Activated CD8-positive, alpha-beta memory T cell treated with anti-CD3 and anti-CD28 coated beads, Interleukin-2, amount 10 ng/mL, durations not matched to agents 7 days and 5 days (primary cell): ENCODE data around the gene PCDHGC5. TPM values are rescaled to one million over a fixed set of nuclear protein-coding genes. Genes with fewer than 3 reads are reported as not detected.

Experiments used
- ATAC-seq: fragments of 150-1000 bp; cut with Tn5 transposase; one replicate; pipeline ENCODE4 v1.10.0; 2021; ENCODE audit warnings: moderate library complexity
- CTCF ChIA-PET: fragments of 350-600 bp; sonication (Branson Sonifier 250); formaldehyde crosslinking; loops from one replicate; lab custom pipeline; 2021; ENCODE audit warnings: antibody characterized with exemption; lab: Charles Lee
- DNase-seq: peaks from one replicate; pipeline ENCODE4 v3.0.0-alpha.2; 2020
- H3K27ac Mint-ChIP-seq: one replicate; pipeline ENCODE4 v1.8.0; 2021; ENCODE audit warnings: mild to moderate bottlenecking, mixed read lengths
- H3K27me3 Mint-ChIP-seq: one replicate; pipeline ENCODE4 v1.8.0; 2021; ENCODE audit warnings: mixed read lengths
- H3K36me3 Mint-ChIP-seq: one replicate; pipeline ENCODE4 v1.8.0; 2021; ENCODE audit warnings: mild to moderate bottlenecking, mixed read lengths
- H3K4me1 Mint-ChIP-seq: one replicate; pipeline ENCODE4 v1.8.0; 2021; ENCODE audit warnings: mixed read lengths
- H3K4me3 Mint-ChIP-seq: one replicate; pipeline ENCODE4 v1.8.0; 2021; ENCODE audit warnings: mild to moderate bottlenecking, moderate library complexity, mixed read lengths
- H3K9me3 Mint-ChIP-seq: one replicate; pipeline ENCODE4 v1.8.0; 2022; ENCODE audit warnings: low read depth, mixed read lengths
- total RNA-seq, 2 experiments: library from RNA; stranded (reverse); gene quantifications; one replicate each; pipeline ENCODE4 v1.2.3, GENCODE V29; 2021

PCDHGC5 gene
- total RNA-seq, 2 experiments from 2014 or later = not detected

DNA sequence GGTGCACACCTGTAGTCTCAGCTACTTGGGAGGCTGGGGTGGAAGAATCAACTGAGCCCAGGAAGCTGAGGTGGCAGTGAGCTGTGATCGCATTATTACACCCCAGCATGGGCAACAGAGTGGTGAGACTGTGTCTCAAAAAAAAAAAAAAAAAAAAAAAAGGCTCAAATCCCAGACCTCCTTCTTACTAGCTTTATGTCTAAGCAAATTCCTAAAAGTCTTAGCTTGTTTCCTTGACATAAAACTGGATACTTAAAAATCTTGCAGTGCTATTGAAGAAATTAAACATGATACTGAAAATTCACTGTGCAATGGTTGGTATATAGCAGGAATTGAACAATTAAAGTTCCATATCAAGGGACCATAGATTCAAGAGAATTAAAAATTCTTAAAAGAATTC is 45.0 kb downstream of the PCDHGC5 start:
- ATAC-seq (no peak), DNase-seq (no peak)
- no peak overlapping the region for H3K27ac Mint-ChIP-seq
- CTCF ChIA-PET = interaction anchor here (1.1 to 3.5 kb wide), 7 partner anchors 10 to 121 kb away, joined by 3 to 21 read pairs (median 4); partner anchors contain the start of genes PCDHGA10 and PCDHGB7
- H3K27me3 Mint-ChIP-seq = no peaks in the 10 kb centered on the region
- no peaks in the 10 kb centered on the region for H3K4me1 Mint-ChIP-seq
- no peaks in the 10 kb centered on the region for H3K9me3 Mint-ChIP-seq
- H3K4me3 Mint-ChIP-seq = no peak overlapping the region
- H3K36me3 Mint-ChIP-seq = peaks cover 38% of the 10 kb centered on the region

DNA sequence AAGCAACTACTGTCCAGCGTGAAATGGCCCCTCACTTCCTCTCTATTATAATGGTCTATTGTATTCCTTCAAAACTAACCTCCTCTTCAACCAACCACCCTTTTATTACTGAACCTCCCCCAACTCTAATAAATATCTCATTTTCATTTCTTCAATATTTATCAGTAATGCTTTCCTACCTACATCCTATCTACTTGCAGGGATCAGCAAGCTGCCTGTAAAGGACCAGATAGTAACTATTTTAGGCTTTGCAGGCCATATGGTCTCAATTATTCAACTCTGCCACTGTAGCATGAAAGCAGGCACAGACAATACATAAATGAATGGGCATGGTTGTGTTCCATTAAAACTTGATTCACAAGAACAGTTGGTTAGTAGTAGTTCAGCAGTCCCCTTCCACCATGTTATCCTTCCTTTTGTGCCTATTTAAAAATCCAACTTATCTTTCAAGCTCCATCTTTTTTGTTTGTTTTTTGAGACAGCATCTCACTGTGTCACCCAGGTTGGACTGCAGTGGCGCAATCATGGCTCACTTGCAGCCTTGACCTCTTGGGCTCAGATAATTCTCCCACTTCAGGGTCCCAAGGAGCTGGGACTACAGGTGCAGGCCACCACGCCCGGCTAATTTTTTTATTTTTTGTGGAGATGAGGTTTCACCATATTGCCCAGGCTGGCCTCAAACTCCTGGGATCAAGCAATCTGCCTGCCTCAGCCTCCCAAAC is 45.8 kb downstream of the PCDHGC5 start:
- H3K4me1 Mint-ChIP-seq = no peaks in the 10 kb centered on the region
- CTCF ChIA-PET = interaction anchor here (2.6 to 4.0 kb wide), 4 partner anchors 11 to 29 kb away, joined by 9 to 21 read pairs (median 14); no protein-coding TSS in a partner anchor
- no peak overlapping the region for H3K4me3 Mint-ChIP-seq
- DNase-seq = no peak
- H3K9me3 Mint-ChIP-seq = no peaks in the 10 kb centered on the region
- H3K27ac Mint-ChIP-seq = no peak overlapping the region
- no peak for ATAC-seq
- H3K36me3 Mint-ChIP-seq = peaks cover 38% of the 10 kb centered on the region
- no peaks in the 10 kb centered on the region for H3K27me3 Mint-ChIP-seq

Other genes with a start within 250 kb of the PCDHGC5 start
- not detected for gene PCDHB15, start 243.7 kb upstream of the PCDHGC5 start, total RNA-seq
- gene SLC25A2, start 185.0 kb upstream of the PCDHGC5 start, total RNA-seq = 1 to 10 TPM in 1 of 2 experiments, under 1 TPM in 1; 0.56 to 1.1 TPM
- 10 to 100 TPM; 57.3 to 64.6 TPM for gene TAF7, start 168.3 kb upstream of the PCDHGC5 start, total RNA-seq
- not detected for gene PCDHGA1, start 158.6 kb upstream of the PCDHGC5 start, total RNA-seq
- not detected for gene PCDHGA2, start 150.3 kb upstream of the PCDHGC5 start, total RNA-seq
- under 1 TPM in 1 of 2 experiments, not detected in 1; 0.15 TPM for gene PCDHGA3, start 145.3 kb upstream of the PCDHGC5 start, total RNA-seq
- gene PCDHGB1, start 139.0 kb upstream of the PCDHGC5 start, total RNA-seq = not detected
- under 1 TPM in 1 of 2 experiments, not detected in 1; 0.20 TPM for gene PCDHGA4, start 134.1 kb upstream of the PCDHGC5 start, total RNA-seq
- gene PCDHGB2, start 129.1 kb upstream of the PCDHGC5 start, total RNA-seq = under 1 TPM; 0.12 to 0.67 TPM
- under 1 TPM; 0.09 to 0.12 TPM for gene PCDHGA5, start 124.9 kb upstream of the PCDHGC5 start, total RNA-seq
- gene PCDHGB3, start 118.8 kb upstream of the PCDHGC5 start, total RNA-seq = under 1 TPM; 0.09 to 0.41 TPM
- gene PCDHGA6, start 115.2 kb upstream of the PCDHGC5 start, total RNA-seq = under 1 TPM; 0.16 to 0.20 TPM
- gene PCDHGA7, start 106.3 kb upstream of the PCDHGC5 start, total RNA-seq = under 1 TPM in 1 of 2 experiments, not detected in 1; 0.07 TPM
- gene PCDHGB4, start 101.4 kb upstream of the PCDHGC5 start, total RNA-seq = under 1 TPM; 0.07 to 0.09 TPM
- gene PCDHGA8, start 96.4 kb upstream of the PCDHGC5 start, total RNA-seq = not detected
- gene PCDHGB5, start 91.1 kb upstream of the PCDHGC5 start, total RNA-seq = not detected
- gene PCDHGA9, start 86.3 kb upstream of the PCDHGC5 start, total RNA-seq = not detected
- gene PCDHGB6, start 81.1 kb upstream of the PCDHGC5 start, total RNA-seq = not detected
- not detected for gene PCDHGA10, start 76.1 kb upstream of the PCDHGC5 start, total RNA-seq
- not detected for gene PCDHGB7, start 71.4 kb upstream of the PCDHGC5 start, total RNA-seq
- not detected for gene PCDHGA11, start 68.0 kb upstream of the PCDHGC5 start, total RNA-seq
- under 1 TPM in 1 of 2 experiments, not detected in 1; 0.07 TPM for gene PCDHGA12, start 58.6 kb upstream of the PCDHGC5 start, total RNA-seq
- gene PCDHGC3, start 13.1 kb upstream of the PCDHGC5 start, total RNA-seq = not detected
- gene PCDHGC4, start 4.1 kb upstream of the PCDHGC5 start, total RNA-seq = not detected
- 100 to 1,000 TPM; 284 to 295 TPM for gene DIAPH1, start 129.9 kb downstream of the PCDHGC5 start, total RNA-seq
- 10 to 100 TPM; 87.1 to 90.0 TPM for gene HDAC3, start 147.8 kb downstream of the PCDHGC5 start, total RNA-seq
- 10 to 100 TPM; 28.0 to 35.8 TPM for gene RELL2, start 147.9 kb downstream of the PCDHGC5 start, total RNA-seq
- 10 to 100 TPM; 46.5 to 64.1 TPM for gene FCHSD1, start 162.3 kb downstream of the PCDHGC5 start, total RNA-seq
- gene ARAP3, start 193.1 kb downstream of the PCDHGC5 start, total RNA-seq = 10 to 100 TPM in 1 of 2 experiments, 1 to 10 TPM in 1; 9.9 to 11.0 TPM